HG02623 (cell line): Measurements from ENCODE around the gene SLC22A13.
"Not testable (repeated sequence)": the region's sequence is repeated elsewhere in the genome, so short reads cannot be mapped to it uniquely, and the experiment has no call there.

Experiments used
- ATAC-seq: cut with Tn5 transposase; IDR thresholded peaks from one replicate; pipeline ENCODE4 v1.9.1; 2021; ENCODE audit warnings: moderate library complexity; ENCODE audit not compliant: unreplicated experiment

The SLC22A13 gene

DNA sequence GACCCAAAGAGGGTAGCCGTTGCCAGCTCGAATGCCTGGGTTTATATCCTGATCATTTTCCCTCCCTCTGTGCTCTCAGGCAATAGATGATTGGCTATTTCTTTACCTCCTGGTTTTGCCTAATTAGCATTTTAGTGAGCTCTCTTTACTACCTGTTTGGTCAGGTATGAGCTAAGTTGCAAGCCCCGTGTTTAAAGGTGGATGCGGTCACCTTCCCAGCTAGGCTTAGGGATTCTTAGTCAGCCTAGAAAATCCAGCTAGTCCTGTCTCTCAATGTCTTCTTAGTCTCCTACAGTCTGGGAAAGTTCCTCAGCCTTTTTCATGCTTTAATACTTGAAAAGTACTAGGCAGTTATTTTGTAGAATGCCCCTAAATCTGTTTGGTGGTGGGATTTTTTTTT is 31.4 kb downstream of the SLC22A13 start:
- ATAC-seq: not testable (repeated sequence)

DNA sequence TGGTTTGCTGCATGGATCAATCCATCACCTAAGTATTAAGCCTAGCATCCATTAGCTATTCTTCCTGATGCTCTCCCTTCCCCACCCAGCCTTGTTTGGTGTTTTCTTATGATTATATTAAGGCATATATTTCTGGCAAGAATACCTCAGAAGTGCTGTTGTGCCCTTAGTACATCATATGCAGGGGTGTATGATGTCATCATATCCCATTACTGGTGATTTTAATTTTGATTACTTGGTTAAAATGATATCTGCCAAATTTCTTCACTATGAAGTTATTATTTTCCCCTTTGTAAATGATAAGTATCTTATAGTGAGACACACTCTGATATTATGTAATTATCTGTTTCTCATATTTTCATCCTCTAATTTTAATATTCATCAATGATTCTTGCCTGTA is 31.9 kb downstream of the SLC22A13 start:
- no peak for ATAC-seq

DNA sequence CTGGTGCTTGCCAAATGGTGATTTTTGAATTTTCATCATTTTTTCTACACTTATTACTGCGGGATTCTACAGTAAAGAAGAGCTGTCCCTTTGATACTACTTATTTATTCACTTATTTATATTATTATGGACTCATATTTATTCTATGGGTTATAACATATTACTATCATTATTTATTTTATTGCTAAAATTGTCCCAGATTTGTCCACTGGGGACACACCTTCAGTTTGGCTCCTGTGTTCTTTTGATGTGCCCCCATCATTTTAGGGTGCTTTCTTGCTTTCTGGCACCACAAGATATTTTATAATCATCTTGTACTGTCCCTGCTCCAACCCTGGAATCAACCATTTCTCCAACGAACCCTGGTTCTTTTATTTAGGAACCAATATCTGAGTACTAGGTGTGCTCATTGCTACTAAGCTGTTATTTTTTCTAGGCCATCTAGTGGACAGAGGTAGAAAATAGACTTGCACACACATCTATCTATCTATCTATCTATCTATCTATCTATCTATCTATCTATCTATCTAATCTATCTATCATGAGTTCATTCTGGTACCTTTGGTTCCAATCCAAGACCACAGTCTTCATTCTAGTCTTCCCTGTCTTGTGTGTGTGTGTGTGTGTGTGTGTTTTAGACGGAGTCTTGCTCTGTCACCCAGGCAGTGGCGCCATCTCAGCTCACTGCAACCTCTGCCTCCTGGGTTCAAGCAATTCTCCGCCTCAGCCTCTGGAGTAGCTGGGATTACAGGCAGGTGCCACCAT is 32.5 kb downstream of the SLC22A13 start:
- no peak for ATAC-seq

DNA sequence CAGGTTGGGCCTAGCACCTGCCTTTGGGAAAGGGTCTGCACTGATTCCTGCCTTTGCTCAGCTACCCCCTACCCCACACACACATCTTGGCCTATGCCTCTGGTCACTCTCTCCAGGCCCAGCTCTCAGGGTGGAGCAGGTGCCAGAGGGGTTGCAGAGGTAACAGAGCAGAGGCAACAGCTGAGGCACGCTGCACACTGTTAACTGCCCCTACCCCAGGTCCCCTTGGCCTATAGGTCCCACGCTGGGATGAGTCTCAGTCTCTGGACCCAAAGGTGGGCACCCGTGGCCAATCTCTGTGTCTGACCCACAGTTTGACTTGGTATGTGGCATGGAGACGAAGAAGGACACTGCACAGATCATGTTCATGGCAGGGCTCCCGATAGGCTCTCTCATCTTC is 41.3 kb downstream of the SLC22A13 start:
- no peak for ATAC-seq

DNA sequence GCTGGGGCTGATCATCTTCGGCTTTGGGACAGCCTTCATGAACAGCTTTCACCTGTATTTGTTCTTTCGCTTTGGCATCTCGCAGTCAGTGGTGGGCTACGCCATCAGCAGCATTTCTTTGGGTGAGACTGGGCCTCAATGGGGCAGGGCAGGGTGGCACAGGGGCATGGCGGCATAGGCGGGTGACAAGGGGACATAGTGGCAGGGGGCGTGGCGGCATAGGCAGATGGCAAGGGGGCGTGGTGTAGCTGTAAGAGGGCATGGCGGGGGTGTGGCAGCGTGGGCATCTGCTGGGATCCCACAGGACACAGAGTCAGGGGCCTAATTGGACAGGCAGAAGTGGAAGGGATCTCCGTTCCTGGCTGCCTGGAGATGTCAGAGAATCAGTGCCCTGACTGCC is 42.0 kb downstream of the SLC22A13 start:
- ATAC-seq: no peak

DNA sequence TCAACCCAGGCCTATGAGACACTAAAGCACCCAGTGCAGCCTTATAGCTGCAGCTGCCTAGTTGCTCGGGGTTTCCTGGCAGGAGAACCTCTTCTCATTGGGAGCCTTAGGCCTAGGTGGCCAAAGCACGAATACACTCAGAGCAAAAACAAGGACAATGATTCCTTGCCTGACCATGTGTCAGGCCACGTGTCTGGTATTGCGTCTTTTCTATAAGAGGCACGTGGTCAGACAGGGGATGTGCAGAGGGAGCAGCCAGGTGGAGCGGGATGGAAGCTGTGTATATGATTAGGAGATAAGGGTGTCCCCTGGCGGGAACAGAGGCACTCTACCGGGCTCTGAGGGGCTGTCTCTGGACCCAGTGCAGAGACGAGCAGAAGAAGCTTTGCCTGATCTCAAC is 42.8 kb downstream of the SLC22A13 start:
- no peak for ATAC-seq

DNA sequence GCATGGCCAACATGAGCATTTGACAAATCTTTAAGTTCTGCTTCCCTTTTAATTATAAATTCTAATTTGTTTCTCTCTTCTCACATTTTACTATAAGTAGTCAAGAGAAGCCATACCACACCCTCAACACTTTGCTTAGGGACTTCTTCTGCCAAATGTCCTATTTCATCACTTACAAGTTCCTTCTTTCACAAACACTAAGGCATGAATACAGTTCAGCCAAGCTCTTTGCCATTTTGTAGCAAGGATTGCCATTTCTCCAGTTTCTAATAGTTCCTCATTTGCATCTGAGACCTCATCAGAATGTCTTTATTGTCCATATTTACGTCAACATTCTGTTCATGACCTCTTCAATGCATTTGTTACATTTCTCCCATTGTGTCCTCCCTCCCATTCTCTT is 45.9 kb downstream of the SLC22A13 start:
- no peak for ATAC-seq

DNA sequence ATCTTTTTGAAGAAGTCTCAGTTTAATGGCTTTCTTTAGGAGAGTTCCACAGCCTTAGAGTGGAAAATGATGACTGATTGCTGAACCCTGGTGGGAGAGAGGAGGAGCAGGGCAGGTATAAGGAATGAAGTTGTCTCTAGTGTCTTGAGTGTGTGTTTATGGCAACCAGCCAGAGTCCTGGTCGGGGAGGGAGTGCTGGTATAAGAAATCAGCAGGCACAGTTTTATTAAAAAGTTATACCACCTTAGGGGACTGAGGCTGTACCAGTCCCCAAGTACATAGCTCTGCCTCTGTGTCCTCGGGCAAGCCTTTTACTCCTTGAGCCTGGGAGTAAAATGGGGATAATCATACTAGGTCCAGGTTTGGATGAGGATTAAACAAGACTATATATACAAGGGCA is 46.3 kb downstream of the SLC22A13 start:
- ATAC-seq: no peak

DNA sequence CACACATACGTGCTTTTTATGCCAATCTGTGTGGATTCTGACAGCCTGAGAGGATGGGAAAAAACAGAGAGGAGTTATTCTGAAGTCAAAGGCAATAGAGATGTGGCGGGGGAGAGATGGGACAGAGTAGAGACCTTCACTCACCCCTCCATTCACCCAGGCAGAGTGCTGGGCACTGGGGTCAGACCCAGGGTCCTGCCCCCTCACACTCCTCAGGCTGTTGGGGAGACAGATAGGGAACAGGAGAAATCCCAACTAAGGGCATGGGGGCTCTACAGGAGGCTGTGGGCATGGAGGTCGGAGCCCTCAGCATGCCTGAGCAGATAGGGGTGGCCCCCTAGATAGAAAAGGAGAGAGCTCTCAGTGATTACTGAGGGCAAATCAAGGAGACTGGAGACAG is 46.7 kb downstream of the SLC22A13 start:
- ATAC-seq: no peak

DNA sequence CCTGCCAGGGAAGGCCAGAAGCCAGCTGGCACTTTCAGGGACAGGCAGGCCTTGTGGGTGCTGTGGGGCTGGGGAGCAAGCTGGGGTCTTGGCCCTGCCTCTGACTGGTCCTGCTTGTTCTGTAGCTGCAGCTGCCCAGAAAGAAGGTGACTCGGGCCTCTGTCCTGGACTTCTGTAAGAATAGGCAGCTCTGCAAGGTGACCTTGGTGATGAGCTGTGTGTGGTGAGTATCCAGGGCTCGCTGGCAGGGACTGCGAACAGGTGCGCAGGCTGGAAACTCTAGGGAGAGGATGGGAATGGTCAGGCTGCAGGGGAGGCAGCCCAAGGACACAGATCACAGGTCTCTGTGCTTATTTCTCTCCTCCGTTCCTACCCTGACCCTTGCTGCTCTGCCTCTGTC is 47.7 kb downstream of the SLC22A13 start:
- ATAC-seq: no peak

DNA sequence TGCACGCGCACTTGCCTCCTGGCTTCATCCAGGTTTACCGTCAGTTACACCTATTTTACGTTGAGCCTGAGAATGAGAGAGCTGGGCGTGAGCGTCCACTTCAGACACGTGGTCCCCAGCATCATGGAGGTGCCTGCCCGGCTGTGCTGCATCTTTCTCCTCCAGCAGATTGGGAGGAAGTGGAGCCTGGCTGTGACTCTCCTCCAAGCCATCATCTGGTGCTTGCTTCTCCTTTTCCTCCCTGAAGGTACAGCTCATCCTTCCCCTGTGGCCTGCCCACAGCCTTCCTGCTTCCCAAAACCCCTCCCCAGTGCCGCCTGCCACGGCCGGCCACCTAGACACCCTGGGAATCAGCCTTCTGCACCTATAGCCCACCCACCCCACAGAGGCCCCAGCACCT is 48.1 kb downstream of the SLC22A13 start:
- ATAC-seq: no peak

DNA sequence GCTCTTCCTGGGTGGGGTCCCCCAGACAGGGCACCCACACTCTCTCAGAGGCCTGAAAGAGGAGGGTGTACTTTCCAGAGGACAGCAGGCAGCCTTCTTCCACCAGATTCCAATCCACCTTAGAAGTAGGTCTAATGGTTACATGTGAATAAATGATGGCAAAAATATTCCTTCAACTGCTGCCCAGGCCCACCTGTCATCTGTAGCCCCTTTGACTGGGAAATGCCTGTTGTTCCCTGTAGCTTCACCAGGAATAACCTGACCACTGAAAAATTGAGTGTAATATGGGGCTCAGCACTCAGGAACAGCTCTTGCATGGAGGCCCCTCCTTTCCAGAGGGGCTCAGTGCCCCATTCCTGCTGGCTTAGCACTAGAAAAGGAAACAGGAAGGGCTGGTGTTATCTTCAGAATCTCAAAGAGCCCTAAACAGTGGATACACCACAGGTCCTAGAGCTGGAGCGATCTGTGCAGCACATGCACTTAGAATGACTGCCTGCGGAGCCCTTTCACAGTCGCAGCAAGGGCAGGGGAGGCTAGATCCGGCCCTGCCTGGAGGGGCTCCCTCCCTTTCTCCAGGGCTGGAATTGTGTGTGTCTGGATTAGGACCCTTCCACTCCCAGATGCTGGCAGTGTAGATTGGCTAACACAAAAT is 48.6 kb downstream of the SLC22A13 start:
- no peak for ATAC-seq

DNA sequence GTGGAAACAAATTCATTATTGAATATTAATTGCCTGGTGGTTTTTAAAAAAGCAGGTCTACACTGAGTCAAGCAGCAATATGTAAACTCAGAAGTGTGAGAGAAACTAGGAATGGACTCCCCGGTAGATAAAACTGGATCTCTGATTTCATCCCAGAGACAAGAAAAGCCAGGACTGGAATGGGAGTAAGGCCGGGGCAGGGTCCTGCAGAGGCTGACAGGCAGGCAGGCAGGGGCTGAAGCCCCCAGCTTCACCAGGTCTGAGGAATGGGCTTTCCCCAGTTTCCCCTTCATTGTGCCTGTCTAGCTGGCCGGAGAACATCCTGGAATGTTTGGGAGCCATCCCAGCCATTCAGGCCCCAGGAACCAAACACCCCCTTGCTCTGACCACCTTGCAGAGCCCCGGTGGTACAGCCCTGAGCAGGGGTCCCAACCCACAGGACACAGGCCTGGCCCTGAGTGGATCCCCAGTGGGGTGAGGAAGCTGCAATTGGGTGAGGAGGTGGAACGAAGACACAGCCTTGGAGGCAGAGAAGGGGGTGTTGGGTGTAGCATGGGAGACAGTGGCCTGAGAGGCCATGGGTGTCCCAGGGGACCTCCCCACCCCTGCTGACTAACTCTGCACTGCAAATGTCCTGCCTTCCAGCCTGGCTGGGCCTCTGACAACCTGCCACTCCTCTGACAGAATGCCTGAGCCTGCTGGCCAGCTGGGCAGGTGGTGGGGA is 49.3 kb downstream of the SLC22A13 start:
- no peak for ATAC-seq

DNA sequence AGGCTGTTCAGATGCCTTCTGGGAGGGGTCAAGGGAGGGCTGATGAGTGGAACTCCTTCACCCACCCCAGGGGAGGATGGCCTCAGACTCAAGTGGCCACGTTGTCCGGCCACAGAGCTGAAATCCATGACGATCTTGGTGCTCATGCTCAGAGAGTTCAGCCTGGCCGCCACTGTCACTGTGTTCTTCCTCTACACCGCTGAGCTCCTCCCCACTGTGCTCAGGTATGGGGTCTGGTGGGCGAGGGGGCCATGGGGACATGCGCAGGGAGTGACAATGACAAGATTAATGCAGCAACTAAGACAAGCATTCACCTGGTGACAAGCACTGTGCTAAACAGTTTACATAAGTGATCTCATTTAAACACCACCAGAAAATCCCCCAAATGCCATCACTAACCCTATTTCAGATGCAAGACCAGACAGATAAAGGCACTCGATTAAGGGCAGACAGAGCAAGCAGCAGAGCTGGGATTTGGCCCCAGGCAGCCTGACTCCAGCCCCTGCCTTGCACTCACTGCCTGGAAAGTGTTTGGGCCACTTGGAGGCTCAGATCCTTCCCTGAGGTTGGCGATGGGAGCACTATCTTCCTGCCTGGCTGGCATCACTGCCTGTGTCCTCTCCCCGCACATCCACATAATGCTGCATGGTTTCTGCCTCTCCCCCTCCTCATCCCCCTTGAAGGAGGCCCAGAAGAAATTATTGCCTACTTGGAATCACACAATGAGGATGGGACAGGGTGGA is 50.0 kb downstream of the SLC22A13 start:
- ATAC-seq: no peak

DNA sequence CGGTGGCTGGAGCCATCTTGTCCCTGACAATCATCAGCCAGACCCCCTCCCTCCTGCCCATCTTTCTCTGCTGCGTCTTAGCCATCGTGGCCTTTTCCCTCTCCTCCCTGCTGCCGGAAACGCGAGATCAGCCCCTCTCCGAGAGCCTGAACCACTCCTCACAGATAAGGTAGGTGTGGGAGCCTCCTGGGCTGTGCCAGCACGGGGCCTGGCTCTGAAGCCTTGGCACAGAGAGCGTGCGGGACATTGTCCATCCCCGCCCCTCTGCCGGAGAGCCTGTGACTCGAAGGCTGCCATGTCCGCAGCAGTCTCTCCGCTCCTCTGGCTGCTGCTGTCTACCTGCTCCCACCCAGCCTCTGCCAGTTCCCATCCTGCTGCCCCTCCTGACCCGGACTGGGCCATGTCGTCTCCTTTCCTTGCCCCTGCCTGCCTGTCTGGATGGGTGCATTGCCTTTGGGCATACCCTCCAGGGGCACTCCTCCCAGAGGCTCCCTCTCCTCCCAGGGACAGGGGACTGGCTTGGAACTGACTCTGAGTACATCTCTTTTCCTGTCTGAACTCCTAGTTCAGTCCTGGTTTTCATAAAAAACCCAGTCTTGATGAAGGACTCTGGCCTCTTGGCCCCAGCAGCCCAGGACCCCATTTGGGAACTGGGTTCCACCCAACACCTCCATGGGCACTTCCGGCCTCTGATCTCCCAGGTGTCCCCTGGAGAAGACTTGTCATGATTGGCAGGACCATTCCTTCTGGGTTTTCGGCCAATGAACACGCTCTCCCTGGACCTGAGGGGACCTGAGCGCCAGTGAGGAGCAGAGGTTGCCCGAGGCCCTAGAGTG is 51.0 kb downstream of the SLC22A13 start:
- no peak for ATAC-seq

DNA sequence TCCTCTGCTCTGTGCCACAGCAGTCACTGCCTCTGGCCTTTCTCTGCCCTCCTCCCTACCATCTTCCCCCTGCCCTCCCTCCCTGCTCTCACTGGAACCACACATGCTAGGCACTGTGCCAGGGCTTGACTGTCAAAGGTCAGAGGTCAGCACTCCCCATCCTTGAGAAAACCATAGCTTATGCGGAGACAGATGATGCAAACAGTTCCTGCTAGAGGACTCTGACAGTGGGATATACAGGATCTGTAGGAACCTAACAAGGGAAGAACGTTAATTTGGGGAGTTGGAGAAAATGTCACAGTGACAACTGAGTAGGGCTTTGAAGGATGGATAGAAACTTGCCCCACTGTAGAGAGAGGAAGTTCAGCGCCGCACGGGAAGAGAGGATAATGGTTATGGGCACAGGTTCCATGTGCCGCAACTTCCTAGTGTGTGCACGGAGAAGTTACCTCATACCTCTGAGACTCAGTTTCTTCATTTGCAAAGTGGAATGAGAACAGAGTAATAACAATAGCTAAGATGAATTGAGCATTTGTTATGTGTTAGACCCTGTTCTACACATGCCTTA is 51.7 kb downstream of the SLC22A13 start:
- no peak for ATAC-seq

DNA sequence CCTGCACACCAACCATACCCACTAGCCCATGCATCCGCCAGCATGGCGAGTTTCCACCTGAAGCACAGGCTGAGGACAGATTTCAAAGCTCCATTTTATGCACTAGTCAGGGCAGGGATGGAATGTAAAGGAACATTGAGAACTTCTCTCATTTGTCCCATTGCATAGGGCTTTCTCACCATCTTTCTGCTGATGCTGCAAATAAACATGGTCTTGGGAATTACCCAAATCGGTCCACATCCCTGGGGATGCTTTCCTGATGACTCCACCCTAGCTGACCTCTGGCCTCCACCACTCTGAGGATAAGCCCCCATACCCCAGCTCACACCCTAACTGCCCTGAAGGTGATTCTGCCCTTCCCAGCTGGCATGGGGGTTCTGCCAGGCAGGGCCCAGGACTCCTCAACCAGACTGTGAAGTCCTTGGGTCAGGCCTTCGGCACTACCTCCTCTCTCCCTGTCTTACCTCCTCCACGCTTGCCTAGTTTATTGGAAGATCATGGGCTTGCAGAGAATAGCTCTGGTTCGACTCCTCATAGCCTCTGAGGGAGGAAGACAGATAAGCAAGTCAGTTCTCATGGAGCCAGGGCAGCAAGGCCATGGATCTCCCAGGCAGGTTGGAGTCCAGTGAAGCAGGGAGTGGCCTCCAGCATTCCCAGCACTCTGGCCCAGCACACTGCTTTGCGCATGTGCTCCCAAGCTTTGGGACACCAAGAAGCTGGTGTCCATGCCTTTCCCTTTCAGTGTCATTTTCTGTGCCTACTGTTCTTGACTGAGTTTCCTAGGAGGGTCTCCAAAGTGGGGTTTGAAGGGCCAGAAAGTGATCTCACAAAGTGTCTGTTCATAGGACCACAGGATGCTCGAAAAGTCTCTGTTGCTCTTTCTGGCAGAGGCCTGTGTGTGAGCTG is 53.4 kb downstream of the SLC22A13 start:
- no peak for ATAC-seq

DNA sequence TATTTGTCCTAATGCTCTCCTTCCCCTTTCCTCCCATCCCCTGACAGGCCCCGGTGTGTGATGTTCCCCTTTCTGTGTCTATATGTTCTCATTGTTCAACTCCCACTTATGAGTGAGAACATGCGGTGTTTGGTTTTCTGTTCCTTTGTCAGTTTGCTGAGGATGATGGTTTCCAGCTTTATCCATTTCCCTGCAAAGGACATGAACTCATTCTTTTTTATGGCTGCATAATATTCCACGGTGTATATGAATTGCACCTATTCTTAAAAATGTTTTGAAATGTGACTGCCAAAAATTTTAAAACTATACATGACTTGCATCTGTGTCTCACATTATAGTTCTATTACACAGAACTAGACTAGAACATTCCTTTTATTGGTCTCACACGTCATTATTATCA is 55.0 kb downstream of the SLC22A13 start:
- ATAC-seq: not testable (repeated sequence)

DNA sequence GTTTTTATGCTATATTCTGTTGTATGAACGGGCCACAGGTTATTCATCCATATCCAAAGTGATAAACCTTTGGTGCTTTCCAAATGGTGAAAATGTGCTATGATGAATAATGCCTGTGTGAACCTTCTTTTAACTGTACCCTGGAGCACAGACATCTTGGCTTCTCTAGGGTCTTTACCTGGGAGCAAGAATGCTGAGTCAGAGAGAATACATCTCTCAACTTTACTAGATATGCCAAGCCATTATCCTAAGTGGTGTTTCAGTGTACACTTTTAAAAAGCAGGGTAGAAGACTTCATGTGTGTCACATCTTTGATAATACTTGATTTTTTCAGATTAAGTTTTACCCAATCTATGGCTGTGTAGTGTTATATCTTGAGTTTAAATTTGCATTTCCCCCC is 57.4 kb downstream of the SLC22A13 start:
- no peak for ATAC-seq
